ENCODE measurements around the gene ATXN7L3B.

The ATXN7L3B gene

DNA sequence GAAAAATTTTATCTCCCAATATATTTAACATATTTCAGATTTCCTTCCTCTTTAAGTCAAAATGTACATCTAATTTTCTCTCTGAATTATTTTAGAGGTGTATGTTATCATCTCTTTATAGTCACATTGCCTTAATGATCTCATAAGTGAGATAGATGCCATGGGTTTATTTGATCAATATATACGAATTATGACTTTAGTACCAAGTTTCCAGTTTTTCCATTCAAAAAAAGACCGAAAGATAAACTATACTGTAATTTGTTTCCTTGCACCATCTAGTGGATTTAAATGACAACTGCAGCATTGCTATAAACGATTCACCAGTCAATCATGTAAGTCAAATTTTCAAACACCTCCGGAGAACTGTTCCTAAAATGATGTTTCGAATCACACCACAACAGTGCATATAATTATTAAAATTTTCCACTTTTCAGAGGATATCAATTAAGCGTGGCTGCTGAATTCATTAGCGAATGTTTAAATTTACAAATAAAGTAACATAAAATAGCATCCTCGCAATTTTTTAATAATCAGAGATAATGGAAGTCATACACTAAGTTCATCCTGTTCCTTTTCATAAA is 419 bp upstream of the ATXN7L3B start:
- ATAC-seq = peak; percentile 61
- TF ChIP-seq, protein P1, sequence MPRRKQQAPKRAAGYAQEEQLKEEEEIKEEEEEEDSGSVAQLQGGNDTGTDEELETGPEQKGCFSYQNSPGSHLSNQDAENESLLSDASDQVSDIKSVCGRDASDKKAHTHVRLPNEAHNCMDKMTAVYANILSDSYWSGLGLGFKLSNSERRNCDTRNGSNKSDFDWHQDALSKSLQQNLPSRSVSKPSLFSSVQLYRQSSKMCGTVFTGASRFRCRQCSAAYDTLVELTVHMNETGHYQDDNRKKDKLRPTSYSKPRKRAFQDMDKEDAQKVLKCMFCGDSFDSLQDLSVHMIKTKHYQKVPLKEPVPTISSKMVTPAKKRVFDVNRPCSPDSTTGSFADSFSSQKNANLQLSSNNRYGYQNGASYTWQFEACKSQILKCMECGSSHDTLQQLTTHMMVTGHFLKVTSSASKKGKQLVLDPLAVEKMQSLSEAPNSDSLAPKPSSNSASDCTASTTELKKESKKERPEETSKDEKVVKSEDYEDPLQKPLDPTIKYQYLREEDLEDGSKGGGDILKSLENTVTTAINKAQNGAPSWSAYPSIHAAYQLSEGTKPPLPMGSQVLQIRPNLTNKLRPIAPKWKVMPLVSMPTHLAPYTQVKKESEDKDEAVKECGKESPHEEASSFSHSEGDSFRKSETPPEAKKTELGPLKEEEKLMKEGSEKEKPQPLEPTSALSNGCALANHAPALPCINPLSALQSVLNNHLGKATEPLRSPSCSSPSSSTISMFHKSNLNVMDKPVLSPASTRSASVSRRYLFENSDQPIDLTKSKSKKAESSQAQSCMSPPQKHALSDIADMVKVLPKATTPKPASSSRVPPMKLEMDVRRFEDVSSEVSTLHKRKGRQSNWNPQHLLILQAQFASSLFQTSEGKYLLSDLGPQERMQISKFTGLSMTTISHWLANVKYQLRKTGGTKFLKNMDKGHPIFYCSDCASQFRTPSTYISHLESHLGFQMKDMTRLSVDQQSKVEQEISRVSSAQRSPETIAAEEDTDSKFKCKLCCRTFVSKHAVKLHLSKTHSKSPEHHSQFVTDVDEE (CRISPR knock-in tag; IDR thresholded peaks at IDR 0.05) = no peak
- no peak for TF ChIP-seq ARNTL (CRISPR knock-in tag; IDR thresholded peaks at IDR 0.05; ENCODE audit: borderline replicate concordance, low read depth)
- TF ChIP-seq ESRRG (CRISPR knock-in tag; IDR thresholded peaks at IDR 0.05) = no peak
- TF ChIP-seq OSR1 (CRISPR knock-in tag; IDR thresholded peaks at IDR 0.05) = no peak
- TF ChIP-seq, protein P2, sequence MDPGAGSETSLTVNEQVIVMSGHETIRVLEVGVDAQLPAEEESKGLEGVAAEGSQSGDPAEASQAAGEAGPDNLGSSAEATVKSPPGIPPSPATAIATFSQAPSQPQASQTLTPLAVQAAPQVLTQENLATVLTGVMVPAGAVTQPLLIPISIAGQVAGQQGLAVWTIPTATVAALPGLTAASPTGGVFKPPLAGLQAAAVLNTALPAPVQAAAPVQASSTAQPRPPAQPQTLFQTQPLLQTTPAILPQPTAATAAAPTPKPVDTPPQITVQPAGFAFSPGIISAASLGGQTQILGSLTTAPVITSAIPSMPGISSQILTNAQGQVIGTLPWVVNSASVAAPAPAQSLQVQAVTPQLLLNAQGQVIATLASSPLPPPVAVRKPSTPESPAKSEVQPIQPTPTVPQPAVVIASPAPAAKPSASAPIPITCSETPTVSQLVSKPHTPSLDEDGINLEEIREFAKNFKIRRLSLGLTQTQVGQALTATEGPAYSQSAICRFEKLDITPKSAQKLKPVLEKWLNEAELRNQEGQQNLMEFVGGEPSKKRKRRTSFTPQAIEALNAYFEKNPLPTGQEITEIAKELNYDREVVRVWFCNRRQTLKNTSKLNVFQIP (CRISPR knock-in tag; IDR thresholded peaks at IDR 0.05; ENCODE audit: borderline replicate concordance, low read depth) = no peak
- no peak for TF ChIP-seq ZFP30 (CRISPR knock-in tag; IDR thresholded peaks at IDR 0.05)
- TF ChIP-seq, protein P3, sequence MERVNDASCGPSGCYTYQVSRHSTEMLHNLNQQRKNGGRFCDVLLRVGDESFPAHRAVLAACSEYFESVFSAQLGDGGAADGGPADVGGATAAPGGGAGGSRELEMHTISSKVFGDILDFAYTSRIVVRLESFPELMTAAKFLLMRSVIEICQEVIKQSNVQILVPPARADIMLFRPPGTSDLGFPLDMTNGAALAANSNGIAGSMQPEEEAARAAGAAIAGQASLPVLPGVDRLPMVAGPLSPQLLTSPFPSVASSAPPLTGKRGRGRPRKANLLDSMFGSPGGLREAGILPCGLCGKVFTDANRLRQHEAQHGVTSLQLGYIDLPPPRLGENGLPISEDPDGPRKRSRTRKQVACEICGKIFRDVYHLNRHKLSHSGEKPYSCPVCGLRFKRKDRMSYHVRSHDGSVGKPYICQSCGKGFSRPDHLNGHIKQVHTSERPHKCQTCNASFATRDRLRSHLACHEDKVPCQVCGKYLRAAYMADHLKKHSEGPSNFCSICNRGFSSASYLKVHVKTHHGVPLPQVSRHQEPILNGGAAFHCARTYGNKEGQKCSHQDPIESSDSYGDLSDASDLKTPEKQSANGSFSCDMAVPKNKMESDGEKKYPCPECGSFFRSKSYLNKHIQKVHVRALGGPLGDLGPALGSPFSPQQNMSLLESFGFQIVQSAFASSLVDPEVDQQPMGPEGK (CRISPR knock-in tag; IDR thresholded peaks at IDR 0.05; ENCODE audit: borderline replicate concordance) = no peak
- no peak for TF ChIP-seq ZC3H10 (CRISPR knock-in tag; IDR thresholded peaks at IDR 0.05)
- no peak for TF ChIP-seq CSDC2 (CRISPR knock-in tag; IDR thresholded peaks at IDR 0.05)
- TF ChIP-seq TCF4 (CRISPR knock-in tag; IDR thresholded peaks at IDR 0.05; ENCODE audit: borderline replicate concordance) = no peak
- no peak for TF ChIP-seq RARB (CRISPR knock-in tag; IDR thresholded peaks at IDR 0.05)
- TF ChIP-seq, protein P4, sequence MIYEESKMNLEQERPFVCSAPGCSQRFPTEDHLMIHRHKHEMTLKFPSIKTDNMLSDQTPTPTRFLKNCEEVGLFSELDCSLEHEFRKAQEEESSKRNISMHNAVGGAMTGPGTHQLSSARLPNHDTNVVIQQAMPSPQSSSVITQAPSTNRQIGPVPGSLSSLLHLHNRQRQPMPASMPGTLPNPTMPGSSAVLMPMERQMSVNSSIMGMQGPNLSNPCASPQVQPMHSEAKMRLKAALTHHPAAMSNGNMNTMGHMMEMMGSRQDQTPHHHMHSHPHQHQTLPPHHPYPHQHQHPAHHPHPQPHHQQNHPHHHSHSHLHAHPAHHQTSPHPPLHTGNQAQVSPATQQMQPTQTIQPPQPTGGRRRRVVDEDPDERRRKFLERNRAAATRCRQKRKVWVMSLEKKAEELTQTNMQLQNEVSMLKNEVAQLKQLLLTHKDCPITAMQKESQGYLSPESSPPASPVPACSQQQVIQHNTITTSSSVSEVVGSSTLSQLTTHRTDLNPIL (CRISPR knock-in tag; IDR thresholded peaks at IDR 0.05; ENCODE audit: low read depth) = no peak
- no peak for TF ChIP-seq ZNF565 (CRISPR knock-in tag; conservative IDR thresholded peaks at IDR 0.05; ENCODE audit: low read depth)
- TF ChIP-seq ZFP3 (CRISPR knock-in tag; IDR thresholded peaks at IDR 0.05) = no peak
- no peak for TF ChIP-seq SNAI2 (CRISPR knock-in tag; IDR thresholded peaks at IDR 0.05)
- no peak for TF ChIP-seq ZNF70 (CRISPR knock-in tag; IDR thresholded peaks at IDR 0.05)
- TF ChIP-seq BACH2 (CRISPR knock-in tag; IDR thresholded peaks at IDR 0.05; ENCODE audit: borderline replicate concordance) = no peak
- TF ChIP-seq PPARA (CRISPR knock-in tag; IDR thresholded peaks at IDR 0.05; ENCODE audit: borderline replicate concordance) = no peak

DNA sequence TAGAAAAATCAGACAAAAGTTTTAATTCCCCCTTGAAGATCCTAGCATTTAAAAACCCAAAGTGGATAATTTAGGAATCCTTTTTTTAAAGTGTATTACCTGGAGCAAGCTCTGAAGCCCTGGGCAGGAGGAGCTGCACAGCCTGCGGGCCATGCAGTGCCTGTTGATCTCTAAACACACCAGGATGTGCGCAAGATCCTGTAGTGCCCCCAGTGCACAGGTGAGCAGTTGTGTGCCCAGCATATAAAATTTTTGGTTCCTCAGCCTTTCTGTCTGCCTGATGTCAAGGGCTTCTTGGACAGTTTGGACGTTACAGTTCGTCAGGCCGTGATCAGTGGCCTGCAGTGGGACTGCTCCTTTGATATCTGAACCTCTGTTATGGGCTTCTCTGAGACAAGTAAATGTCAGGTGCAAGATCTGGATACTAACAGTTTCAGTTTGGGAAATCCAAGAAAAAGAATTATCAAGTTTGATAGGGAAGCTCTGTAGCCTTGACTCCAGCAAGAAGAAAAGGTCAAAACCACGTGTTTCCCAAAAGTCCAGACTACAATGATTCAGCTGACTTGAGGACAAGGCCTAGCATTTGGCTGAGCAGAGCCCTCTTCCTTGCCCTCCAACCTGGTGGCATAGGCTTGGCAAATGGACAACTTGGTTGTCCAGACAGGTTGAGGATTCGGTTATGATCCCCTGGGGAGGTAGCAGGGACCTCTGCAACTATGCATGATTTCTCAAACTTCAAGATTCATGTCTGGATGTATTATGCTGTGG is 1.0 kb downstream of the ATXN7L3B start:
- TF ChIP-seq, protein P2 (CRISPR knock-in tag; IDR thresholded peaks at IDR 0.05; ENCODE audit: borderline replicate concordance, low read depth) = no peak
- no peak for TF ChIP-seq RARB (CRISPR knock-in tag; IDR thresholded peaks at IDR 0.05)
- TF ChIP-seq ZNF8 (CRISPR knock-in tag; IDR thresholded peaks at IDR 0.05) = no peak
- TF ChIP-seq ZC3H10 (CRISPR knock-in tag; IDR thresholded peaks at IDR 0.05) = no peak
- peak; percentile 6; the same call in 1 of the 3 replicates for ATAC-seq

DNA sequence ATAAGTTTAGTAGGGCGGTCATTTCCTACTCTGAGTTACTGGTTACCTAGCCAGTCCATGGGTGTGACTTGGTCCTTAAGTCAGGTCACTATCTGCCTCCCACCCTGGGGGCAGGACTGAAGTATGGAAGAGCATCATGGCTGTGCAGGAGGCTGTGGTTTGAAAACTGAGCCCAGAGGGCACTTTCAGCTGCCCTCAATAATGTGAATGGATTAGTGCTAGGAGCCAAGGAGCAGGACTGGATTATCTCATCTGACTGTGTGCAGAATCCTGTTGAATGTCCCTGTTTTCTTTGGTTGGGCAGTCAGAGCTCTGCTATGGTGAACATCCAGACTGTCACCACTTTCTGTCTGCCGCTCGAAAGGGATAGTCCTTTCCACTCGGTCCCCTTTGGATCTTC is 1.6 kb downstream of the ATXN7L3B start:
- no peak for ATAC-seq
- TF ChIP-seq TCF4 (CRISPR knock-in tag; IDR thresholded peaks at IDR 0.05; ENCODE audit: borderline replicate concordance) = no peak
- TF ChIP-seq ESRRG (CRISPR knock-in tag; IDR thresholded peaks at IDR 0.05) = no peak
- TF ChIP-seq ZFP3 (CRISPR knock-in tag; IDR thresholded peaks at IDR 0.05) = no peak
